Neural progenitor cell (in vitro differentiated cells): ENCODE measurements around the gene CLEC4D.

Source experiments
- CTCF ChIP-seq: fragments of 200-600 bp; sonication (generic); IDR thresholded peaks from 2 replicates; pipeline ENCODE4 v1.5.1; 2017; ENCODE audit warnings: antibody characterized with exemption, mild to moderate bottlenecking
- EZH2phosphoT487 ChIP-seq: fragments of 200-600 bp; sonication (generic); IDR thresholded peaks from 2 replicates; pipeline ENCODE4 v1.6.1; 2017; ENCODE audit warnings: antibody characterized with exemption

GRCh38 chr12:8508910-8509841, 4.1 kb upstream of the CLEC4D start:
- no peak for TF ChIP-seq EZH2phosphoT487
- TF ChIP-seq CTCF = no peak
